K562 (cell line): ENCODE results near the gene PXN. TPM values are rescaled to one million over a fixed set of nuclear protein-coding genes. Genes with fewer than 3 reads are reported as not detected.

Source experiments
- ARHGAP35 ChIP-seq: fragments of 450-650 bp; IDR thresholded peaks from 2 replicates; pipeline ENCODE4 v1.6.1; 2018; ENCODE audit not compliant: partially characterized antibody
- CSDE1 ChIP-seq, 2 experiments: fragments of 450-650 bp; IDR thresholded peaks; 2 replicates each; pipeline ENCODE4 v1.6.1; 2016; ENCODE audit warnings: mild to moderate bottlenecking in 1 of 2
- ETV1 ChIP-seq: fragments of 450-650 bp; conservative IDR thresholded peaks from 2 replicates; pipeline ENCODE4 v1.6.1; 2016; ENCODE audit warnings: missing genetic modification characterization, control low read depth, low read depth, missing compliant biosample characterization
- HBP1 ChIP-seq: fragments of 450-650 bp; formaldehyde crosslinking; IDR thresholded peaks from 2 replicates; pipeline ENCODE4 v1.4.0; 2022; ENCODE audit warnings: missing genetic modification characterization
- HDAC8 ChIP-seq: fragments of 450-650 bp; IDR thresholded peaks from 2 replicates; pipeline ENCODE4 v1.6.1; 2016; ENCODE audit warnings: mild to moderate bottlenecking, missing genetic modification characterization, moderate library complexity, missing compliant biosample characterization
- HLTF ChIP-seq: fragments of 450-650 bp; IDR thresholded peaks from 2 replicates; pipeline ENCODE4 v1.6.1; 2016
- HNRNPUL1 ChIP-seq: fragments of 200-400 bp; formaldehyde crosslinking; IDR thresholded peaks from 2 replicates; pipeline ENCODE4 v1.6.1; 2017; ENCODE audit warnings: low read length
- ID3 ChIP-seq, 2 experiments: fragments of 250-450 bp in 1 of 2; fragments of 450-650 bp in 1 of 2; sonication (Bioruptor Pico) in 1 of 2; IDR thresholded peaks; 2 replicates each; pipeline versions ENCODE4 v1.6.1 to v1.8.0; 2016 to 2021; ENCODE audit warnings: mild to moderate bottlenecking in 2 of 2, moderate library complexity in 2 of 2, missing compliant biosample characterization in 1 of 2, missing genetic modification characterization in 1 of 2
- KAT2B ChIP-seq: IDR thresholded peaks from one replicate; pipeline ENCODE4 v1.6.1; 2012; ENCODE audit warnings: low read depth, mild to moderate bottlenecking, control low read depth, inconsistent platforms, low read length, moderate library complexity
- NCOR1 ChIP-seq: fragments of 450-650 bp; IDR thresholded peaks from 2 replicates; pipeline ENCODE4 v1.6.1; 2016; ENCODE audit warnings: mild to moderate bottlenecking, moderate library complexity
- SRSF1 ChIP-seq: fragments of 200-400 bp; formaldehyde crosslinking; IDR thresholded peaks from 2 replicates; pipeline ENCODE4 v1.6.1; 2017; ENCODE audit warnings: mild to moderate bottlenecking, low read depth, low read length, moderate library complexity
- THRB ChIP-seq: fragments of 450-650 bp; formaldehyde crosslinking; conservative IDR thresholded peaks from 2 replicates; pipeline ENCODE4 v1.4.0; 2022; ENCODE audit warnings: mild to moderate bottlenecking, missing genetic modification characterization
- ZBED1 ChIP-seq: IDR thresholded peaks from 2 replicates; pipeline ENCODE4 v1.6.1; 2014
- ZBTB11 ChIP-seq, 3 experiments: fragments of 200-800 bp in 1 of 3; fragments of 250-450 bp in 1 of 3; fragments of 450-650 bp in 1 of 3; sonication (Bioruptor Pico) in 1 of 3; sonication (Bioruptor generic) in 1 of 3; formaldehyde crosslinking in 1 of 3; IDR thresholded peaks; 2 replicates each; pipeline versions ENCODE4 v1.6.1 to v1.8.0; 2016 to 2022; ENCODE audit warnings: mild to moderate bottlenecking in 2 of 3, missing genetic modification characterization in 2 of 3, missing compliant biosample characterization in 1 of 3, moderate library complexity in 1 of 3
- ZNF253 ChIP-seq: fragments of 250-450 bp; sonication (Bioruptor Pico); conservative IDR thresholded peaks from 2 replicates; pipeline ENCODE4 v1.6.1; 2021; ENCODE audit warnings: mild to moderate bottlenecking
- ZNF316 ChIP-seq: fragments of 450-650 bp; IDR thresholded peaks from 2 replicates; pipeline ENCODE4 v1.6.1; 2016
- ZNF384 ChIP-seq: IDR thresholded peaks from 2 replicates; pipeline ENCODE4 v1.6.1; 2012; ENCODE audit warnings: low read depth, low read length, improper control_type of control experiment
- ZNF695 ChIP-seq: fragments of 450-650 bp; formaldehyde crosslinking; IDR thresholded peaks from 2 replicates; pipeline ENCODE4 v1.4.0; 2020; ENCODE audit warnings: mild to moderate bottlenecking, moderate library complexity
- ZNF766 ChIP-seq: fragments of 200-800 bp; sonication (Bioruptor generic); conservative IDR thresholded peaks from 2 replicates; pipeline ENCODE4 v1.6.1; 2016; ENCODE audit warnings: missing genetic modification characterization, missing compliant biosample characterization
- ZNF830 ChIP-seq: fragments of 250-450 bp; sonication (Bioruptor Pico); IDR thresholded peaks from 2 replicates; pipeline ENCODE4 v1.5.0; 2021; ENCODE audit warnings: mild to moderate bottlenecking
- ZSCAN29 ChIP-seq: fragments of 450-650 bp; IDR thresholded peaks from 2 replicates; pipeline ENCODE4 v1.6.1; 2017
- ZZZ3 ChIP-seq: fragments of 450-650 bp; IDR thresholded peaks from 2 replicates; pipeline ENCODE4 v1.6.1; 2016; ENCODE audit warnings: antibody characterized with exemption, mild to moderate bottlenecking, moderate library complexity
- polyA plus RNA-seq, 8 experiments: library from polyadenylated mRNA; depleted of rRNA in 4 of 8; stranded (reverse) in 5 of 8; unstranded in 3 of 8; fragments of >200 nt; fragmentation: Nextera tagmentation in 2 of 8; fragmentation: Illumina TruSeq in 1 of 8; extraction: Ambion mirVana in 2 of 8; extraction: Trizol in 1 of 8; gene quantifications; 2 replicates each; pipeline versions ENCODE4 v1.2.1 to v1.2.3, GENCODE V29; 2011 to 2014; ENCODE audit warnings: inconsistent platforms in 1 of 8, missing spikeins in 1 of 8
- total RNA-seq, 7 experiments: library from RNA; depleted of rRNA in 6 of 7; stranded (reverse); fragments of >200 nt in 6 of 7; fragmentation: Illumina TruSeq in 2 of 7; extraction: Trizol in 2 of 7; gene quantifications; 2 replicates each; pipeline versions ENCODE4 v1.2.1 to v1.2.3, GENCODE V29; 2011 to 2021; ENCODE audit warnings: low replicate concordance in 1 of 7

Gene PXN
- total and polyA plus RNA-seq, 9 of the 15 experiments (the other 6 are each of a cell fraction or from before 2014, with no cell fraction given) = 4.0 to 74.1 (median 18.6) TPM

- TF ChIP-seq KAT2B = no peak
- TF ChIP-seq ZSCAN29 = no peak
- TF ChIP-seq HLTF = no peak
- no peak for TF ChIP-seq ZBED1
- no peak for TF ChIP-seq ZNF830
- no peak for TF ChIP-seq HDAC8
- TF ChIP-seq ID3 (CRISPR knock-in tag; IDR thresholded peaks at IDR 0.05) = no peak
- no peak for TF ChIP-seq ID3 (tag; IDR thresholded peaks at IDR 0.05)
- TF ChIP-seq ZZZ3 = no peak
- TF ChIP-seq HNRNPUL1 = no peak
- TF ChIP-seq ZNF766 (CRISPR knock-in tag) = no peak; the same call in 1 of the 2 replicates
- TF ChIP-seq ZNF695 (CRISPR knock-in tag) = no peak
- no peak for TF ChIP-seq HBP1
- no peak for TF ChIP-seq THRB
- TF ChIP-seq ZBTB11 (CRISPR knock-in tag; IDR thresholded peaks at IDR 0.05) = no peak
- TF ChIP-seq ZNF253 (CRISPR knock-in tag) = no peak
- TF ChIP-seq NCOR1 = peak; percentile 88
- TF ChIP-seq ARHGAP35 = no peak
- no peak for TF ChIP-seq ZNF384
- no peak for TF ChIP-seq ZNF316
- TF ChIP-seq CSDE1 (IDR thresholded peaks at IDR 0.05) = no peak
- TF ChIP-seq ETV1 = 0 out of 2 replicates have a peak, but pooled peaks have one; percentile 38
- no peak for TF ChIP-seq SRSF1
Observed at GRCh38 chr12:120229071-120229486, 36.5 kb downstream of the PXN start (continued).
